Hippocampal formation (tissue), 2 donors: ENCODE results near the gene NDUFS6.

Experiments
- DNase-seq, 2 donors: peaks; one replicate each; lab custom pipeline; 2025; lab: John Stamatoyannopoulos, UW

NDUFS6 gene

DNA sequence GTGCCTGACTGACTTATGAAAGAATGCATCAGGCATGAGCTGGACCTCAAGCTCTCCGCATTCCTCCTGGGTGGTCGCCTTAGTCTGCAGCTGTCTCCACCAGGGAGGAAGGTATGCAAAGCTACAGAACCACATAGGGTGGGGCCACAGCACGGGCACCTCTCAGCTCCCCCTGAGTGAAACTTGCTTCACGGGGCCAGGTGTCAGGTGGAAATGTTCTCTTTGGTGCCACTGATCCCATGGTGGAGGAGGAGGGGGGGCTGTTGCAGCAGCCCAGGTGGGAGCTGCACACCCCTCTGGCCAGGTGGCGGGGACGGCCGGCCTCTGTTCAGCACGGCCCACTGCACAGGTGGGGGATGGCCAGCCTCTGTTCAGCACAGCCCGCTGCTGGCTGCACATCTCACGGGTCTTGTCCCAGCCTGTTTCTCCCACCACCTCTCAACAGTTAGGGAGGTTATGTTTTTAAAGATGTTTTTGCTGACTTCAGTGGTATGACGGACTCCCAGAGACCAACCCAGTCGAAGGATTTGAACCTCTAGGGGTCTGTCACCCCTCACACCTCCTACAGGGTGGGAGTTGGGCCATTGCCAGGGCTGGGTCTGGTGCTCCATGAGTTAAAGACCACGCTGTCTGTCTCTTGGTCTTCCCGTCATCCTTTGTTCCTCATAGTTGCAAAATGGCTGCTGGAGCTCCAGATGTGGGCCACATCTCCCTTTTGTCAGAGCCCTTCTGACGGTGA lies 35.9 kb upstream of the NDUFS6 start:
- no peak for DNase-seq

DNA sequence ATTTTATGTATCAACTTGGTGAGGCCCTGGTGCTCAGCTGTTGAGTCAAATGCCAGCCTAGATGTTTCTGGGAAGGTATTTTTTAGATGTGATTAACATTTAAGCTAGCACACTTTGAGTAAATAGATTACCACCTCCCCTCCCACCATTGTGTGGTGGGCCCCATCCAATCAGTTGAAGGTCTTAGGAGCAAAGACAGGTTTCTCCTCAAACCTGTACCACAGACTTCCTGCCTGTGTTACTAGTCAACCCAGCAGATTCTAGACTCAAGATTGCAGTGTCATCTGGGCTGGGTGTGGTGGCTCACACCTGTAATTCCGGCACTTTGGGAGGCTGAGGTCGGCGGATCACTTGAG lies 35.3 kb upstream of the NDUFS6 start:
- DNase-seq: no peak

DNA sequence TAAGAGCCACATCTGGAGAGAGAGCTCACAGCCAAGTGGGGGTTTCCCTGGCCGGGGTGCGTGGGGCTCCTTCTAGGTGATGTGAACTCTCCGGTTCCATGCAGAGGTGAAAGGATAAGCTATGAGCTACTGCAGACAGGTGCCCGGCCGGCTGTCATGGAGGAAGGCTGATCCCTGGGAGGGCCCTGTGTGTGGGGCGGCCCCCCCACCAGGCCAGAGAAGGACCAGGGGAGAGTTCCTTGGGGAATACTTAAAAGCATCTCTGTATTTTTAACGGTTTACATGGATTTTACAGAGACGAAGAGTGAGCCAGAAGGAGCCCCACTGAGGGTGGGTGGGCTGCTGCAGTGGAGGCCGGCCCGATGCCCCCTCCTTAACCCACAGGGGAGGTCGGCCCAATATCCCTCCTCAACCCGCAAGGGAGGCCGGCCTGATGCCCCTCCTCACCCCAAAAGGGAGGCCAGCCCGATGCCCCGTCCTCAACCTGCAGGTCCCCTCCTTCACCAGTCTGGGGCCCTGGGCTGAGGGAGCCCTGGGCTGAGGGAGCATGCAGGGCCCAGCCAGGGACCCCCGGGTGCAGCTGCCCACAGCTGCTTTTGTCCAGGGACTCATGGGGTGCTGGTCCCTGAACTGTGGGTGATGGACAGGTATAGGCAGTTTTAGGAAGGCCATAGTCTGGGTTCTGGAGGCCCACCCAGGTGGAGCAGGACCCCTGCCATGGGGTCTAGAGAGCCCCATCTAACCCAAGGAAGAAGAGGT lies 33.5 kb upstream of the NDUFS6 start:
- DNase-seq: no peak

DNA sequence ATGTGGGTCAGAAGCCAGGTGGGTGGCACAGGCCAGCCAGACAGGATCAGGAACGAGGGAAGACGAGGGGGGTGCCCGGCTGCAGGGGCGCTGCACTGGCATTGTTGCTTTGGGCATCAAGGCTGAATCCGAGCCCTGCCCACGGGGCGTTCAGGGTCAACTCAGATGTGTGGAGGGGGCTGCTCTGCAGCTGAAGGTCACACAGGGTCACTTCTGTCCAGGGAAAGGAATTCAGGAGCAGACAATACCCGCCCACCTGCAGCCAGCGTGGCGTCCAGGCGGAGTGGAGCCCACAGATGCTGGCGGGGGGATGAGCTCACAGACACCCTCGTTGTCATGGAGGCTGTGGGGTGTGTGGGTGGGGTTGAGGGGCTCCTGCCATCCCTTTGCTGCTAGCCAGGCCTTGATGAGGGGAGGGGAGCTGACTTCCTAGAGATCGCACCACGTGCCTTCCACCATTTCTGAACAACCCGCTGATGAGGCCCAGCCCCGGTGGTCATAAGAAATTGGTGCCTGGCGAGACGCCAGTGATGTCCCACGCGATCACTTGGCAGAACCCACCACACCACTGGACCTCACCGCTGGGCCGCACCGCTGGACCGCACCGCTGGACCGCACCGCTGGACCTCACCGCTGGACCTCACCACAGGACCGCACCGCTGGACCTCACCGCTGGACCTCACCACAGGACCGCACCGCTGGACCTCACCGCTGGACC lies 32.8 kb upstream of the NDUFS6 start:
- DNase-seq: no peak

DNA sequence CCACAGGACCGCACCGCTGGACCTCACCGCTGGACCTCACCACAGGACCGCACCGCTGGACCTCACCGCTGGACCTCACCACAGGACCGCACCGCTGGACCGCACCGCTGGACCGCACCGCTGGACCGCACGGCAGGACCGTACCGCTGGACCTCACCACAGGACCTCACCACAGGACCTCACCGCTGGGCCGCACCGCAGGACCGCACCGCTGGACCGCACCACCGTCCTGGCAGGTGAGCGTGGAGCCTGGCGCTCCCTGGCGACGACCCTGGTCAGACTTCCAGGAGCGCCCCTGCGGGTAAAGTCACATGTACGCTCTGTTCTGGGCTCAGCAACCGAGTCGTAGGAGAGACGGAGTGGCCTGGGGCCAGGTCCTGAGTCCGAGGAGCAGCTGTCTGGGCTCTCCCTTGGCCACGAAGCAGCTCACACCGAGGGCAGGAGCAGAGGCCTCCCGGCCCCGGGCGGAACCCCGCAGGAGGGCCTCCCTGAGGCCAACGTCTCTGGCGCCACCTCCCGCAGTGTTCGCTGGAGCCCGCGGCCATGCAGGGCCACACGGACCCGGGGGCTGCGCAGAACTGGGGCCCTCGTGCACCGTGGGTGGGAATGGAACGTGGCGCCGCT lies 32.1 kb upstream of the NDUFS6 start:
- no peak for DNase-seq

DNA sequence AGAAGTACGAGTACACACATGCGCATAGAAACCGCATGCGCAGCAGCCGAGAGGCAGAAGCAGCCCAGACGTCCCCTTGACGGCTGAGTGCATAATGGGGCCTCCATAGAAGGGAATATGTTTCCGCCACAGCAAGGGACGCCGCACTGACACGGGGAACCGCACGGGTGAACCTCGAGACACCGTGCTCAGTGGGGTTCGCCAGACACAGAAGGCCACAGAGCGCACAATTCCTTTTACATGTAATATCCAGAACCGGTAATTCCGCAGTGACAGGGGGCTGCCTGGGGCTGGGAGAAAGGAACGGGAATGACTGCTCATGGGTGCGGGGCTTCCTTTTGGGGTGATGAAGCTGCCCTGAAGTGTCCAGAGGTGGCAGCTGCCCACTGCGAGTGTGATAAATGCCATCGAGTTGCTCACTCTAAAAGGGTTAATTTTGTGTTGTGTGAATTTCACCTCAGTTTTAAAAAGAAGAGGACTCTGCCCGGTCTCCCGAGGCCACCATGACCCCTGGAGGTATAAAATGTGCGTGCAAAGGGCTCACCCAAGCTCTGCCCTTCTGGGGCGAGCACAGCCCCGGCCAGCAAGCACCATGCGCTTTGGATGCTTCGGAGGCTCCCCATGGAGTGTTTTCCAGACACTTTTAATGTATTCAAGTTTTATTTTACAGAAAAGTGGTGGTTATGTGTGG lies 31.3 kb upstream of the NDUFS6 start:
- DNase-seq: no peak

DNA sequence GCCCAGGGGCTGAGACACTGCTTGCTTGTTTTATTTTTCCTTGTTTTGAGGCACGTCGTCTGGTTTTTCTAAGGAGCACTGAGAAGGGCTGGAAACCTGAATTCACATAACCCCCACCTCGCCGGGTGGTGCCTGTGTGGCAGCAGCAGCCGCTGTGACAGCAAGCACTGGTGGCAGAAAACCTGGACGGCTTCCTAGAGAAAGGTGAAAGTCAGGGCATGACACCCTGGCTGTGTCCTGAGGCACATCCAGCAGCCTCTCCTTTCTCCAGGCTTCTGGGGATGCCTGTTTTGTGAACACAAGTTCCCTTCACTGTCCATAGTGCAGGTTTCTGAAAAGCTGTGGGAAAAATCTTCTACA lies 30.8 kb upstream of the NDUFS6 start:
- no peak for DNase-seq

DNA sequence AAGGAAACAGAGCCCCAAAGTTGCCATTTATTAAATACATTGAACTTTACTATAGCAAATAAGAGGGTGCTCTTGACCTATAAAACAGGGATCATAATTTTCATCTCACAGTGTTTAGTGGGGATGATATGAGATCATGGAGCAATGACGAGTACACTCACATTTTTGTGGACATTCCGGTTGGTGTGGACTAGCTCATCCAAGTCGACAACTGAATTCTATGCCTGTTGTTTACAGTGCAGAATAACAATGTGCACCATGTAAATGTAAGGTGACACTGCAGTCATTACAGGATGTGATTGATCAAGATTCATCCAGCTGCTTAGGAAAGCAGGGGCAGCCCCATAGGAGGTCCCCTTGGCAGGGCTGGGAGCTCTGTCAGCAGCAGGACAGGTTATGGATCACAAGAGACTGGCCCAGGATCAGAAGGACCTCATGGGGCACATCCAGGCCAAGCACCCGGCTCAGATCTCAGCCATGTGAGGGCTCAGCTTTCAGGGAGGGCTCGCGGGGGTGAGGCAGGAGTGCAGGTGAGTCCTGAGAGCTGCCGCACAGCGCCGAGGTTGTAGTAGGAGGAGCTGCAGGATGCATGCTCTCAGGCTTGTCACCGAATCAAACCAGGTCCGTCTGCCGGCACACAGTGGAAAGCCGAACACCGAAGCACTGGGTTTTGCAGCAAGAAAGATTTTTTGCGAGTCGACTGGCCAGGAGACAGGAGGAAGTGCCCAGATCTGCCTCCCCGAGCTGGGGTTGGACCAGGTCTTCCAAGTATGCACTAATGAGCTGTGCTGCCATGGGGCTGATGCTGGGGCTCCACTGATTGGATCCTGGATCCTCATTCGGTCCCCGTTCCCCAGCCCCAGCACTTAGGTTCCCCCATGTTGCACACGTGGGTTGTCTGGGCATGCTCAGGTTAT lies 29.8 kb upstream of the NDUFS6 start:
- no peak for DNase-seq

DNA sequence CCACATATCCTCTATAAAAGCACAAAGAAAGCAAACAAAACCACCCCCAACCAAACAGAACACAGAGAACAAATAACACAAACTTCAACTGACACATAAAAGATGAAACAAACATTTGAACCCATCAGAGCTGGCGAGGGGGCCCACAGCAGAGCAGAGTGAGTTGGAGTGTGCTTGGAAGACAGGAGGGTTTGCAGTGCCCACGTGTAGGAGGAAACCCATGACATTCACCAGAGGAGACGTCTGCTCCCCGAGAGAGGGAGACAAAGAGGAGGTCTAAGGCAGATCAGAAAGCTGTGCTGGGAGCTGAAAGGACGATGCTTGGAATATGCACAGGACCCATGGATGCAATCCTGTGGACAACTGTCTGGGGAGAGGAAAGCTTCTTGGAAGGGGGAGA lies 28.6 kb upstream of the NDUFS6 start:
- DNase-seq: no peak

DNA sequence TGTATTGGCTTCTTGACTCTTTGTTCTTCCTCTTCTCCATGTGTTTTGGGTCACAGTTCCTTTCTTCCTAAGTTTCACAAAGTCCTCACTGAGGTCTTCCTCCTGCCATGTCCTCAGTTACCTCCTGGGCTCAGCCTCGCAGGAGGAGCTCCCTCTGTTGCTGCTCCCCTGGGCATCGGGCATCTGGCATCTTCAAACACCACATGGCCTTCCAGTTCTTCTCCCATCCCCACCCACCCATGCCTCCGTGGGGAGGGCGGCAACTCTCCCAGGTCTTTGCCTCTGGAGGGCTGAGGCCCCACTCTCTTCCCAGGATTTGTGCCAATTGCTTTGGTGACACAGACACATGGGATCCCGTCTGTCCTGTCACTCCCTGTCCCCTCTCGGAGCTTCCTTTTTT lies 24.4 kb upstream of the NDUFS6 start:
- no peak for DNase-seq

DNA sequence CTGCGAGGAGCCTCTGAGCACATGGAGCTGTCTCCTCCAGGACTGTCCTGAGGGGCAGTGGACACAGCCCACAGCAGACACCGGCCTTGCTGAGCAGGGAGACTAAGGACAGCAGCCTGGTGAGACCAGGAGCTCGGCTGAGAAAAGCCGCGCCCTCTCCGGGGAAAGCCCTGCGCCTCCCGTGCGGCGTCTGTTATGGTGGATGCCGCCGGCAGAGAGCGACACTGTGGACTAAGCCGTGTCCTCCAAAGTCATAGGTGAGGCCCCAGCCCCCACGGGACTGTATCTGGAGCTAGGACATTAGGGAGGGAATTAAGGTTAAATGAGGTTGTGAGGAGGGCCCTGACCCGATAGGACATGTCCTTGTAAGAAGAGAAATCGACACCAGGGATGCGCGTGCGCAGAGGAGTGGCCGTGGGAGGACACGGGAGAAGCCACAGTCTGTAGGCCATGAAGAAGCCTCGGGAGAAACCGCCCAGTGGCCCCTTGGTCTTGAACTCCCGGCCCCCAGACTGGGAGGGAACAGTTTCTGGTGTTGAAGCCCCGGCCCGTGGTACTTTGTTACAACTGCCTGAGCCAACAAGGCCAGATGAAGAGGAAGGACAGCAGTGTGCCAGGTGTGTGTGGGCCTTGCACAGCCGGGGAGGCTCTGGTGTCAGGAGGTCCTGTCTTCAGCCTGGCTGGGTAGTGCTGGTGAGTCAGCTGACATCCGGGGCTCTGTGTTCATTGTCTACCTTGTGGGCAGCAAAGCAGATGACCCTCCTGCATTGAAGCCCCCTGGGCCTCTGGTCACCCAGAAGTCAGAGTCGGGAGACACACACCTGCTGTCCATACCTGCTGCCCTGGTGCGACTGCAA lies 23.7 kb upstream of the NDUFS6 start:
- DNase-seq: no peak

DNA sequence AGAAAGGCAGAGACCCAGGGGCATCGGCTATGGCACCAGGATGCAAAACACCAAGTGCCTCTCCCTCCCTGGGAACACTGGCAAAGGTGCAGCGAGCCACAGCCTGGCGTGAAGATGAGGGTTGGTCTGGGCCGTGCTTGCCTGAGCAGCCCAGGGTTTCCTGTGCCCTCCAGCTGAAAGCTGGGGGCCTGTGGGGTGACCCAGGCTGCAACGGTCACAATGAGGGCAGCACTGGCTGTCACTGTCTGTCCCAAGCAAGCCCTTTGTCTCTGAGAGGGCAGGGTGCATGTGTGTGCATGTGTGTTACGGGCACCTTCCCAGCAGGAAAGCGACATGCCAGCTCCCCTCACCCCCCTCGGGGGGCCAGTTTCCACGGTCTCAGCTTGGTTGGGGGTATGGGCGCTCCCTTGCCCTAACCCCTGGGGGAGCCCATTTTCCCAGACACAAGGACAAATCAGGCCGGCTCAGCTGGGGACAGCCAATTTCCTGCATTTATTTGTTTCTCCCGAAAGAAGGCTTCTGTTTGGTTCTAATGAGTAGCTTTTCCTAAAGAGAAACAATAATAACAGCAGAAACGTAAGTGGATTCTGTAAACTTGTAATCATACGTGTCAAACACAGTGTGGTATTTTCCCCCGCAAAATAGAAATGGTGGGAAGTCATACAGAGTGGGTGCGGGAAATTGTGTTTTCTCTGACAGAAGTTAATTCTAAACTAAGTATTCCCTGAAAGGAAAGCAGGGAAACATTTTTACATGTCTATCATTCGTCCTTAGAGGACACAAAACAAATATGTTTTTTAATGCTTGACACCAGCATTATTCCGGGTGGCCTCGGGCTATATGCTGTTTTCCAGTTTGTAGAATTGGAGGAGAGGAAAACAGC lies 22.8 kb upstream of the NDUFS6 start:
- DNase-seq: no peak

DNA sequence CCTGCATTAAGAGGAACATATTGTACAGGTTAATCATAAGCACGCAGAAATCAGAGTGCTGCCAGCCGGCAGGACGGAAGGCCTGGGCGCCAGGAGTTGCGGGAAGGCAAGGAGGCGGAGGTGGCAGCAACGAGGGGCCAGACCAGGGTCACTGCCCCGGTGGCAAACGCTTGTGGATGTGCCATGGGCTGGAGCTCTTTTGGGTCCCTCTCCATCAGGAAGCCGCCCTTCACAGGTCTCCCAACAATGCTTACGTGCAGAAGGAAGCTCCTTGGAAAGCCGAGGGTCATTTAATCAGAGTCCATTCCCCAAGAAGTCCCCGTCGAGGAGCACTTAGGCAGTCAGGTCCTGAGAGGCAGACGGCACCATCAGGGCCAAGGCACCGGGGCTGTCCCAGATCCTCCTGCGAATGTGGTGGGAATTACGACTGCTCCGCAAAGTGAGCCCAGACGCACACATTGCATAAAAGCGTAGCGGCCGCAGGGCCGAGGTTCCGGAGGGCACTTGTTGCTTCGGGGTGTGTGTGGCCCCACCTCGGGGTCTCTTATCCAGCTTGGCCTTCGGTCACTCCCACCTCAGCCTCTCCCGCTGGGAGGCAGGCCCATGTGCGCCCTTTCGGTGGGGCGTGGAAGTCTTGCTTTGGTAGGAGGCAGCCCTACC lies 22.1 kb upstream of the NDUFS6 start:
- no peak for DNase-seq

DNA sequence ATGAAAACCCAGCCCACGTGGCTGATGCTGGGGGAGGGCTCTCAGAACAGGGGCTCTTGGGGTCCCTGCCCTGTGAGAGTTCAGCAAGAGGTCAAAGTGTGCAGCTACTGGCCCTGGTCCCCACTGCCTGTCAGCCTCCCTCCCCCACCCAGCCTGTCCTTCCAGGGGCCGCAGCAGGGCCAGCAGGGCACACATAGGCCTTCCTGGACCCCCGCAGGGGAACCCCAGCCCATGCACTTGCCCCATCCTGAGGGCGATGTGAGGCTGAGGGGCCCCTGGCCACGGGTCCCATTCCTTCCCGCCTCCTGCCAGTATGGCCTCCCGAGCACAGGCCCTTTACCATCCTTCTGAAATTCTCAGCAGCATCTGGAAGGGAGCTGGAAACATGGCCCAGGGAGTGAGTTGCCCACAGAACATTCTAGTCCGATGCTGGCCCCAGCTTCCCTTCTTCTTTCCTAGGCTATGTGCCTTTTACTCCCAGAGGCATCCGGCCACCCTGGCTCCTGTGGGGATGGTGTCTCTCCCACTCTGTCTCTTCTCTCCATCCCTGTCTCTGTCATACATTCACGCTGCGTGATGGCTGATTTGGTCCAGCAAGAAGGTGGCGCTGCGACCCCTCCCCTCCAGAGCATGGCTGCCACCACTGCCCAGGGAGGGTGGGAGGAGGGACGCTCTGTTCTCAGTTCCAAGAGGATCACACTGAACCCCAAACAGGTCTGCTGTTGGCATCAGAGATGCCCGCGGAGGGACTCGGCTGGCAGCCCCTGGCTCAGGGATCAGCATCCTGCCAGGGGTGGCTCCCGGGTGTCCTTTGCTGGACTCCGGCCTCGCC lies 21.2 kb upstream of the NDUFS6 start:
- DNase-seq: no peak

DNA sequence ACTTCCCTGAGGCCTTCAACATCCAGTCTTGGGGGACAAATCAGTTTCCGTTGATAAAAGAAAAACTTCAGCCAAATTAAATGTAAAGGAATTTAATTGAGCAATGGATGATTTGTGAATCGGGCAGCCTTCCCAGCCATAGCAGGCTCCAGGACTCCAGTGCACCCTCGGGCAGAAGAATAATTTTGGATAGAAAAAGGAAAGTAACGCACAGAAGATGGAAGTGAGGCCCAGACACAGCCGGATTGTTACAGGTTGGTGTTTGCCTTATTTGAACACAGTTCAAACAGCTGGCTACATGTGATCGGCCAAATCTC lies 20.6 kb upstream of the NDUFS6 start:
- no peak for DNase-seq

DNA sequence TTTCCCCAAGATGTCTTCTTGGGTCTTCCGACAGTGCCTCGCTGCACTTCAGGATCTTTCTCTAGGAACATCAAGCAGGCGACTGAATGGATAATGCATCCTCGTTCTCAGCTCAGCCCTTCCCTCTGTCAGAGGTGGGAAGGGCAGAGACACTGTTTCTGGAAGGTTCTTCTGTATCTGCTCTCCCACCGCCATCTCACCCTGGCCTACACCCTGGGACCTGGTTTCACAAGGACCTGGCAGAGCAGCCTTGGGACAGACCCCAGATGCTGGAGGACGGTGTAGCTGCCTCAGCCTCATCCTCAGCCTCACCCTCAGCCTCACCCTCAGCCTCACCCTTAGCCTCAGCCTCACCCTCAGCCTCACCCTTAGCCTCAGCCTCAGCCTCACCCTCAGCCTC lies 20.1 kb upstream of the NDUFS6 start:
- no peak for DNase-seq

DNA sequence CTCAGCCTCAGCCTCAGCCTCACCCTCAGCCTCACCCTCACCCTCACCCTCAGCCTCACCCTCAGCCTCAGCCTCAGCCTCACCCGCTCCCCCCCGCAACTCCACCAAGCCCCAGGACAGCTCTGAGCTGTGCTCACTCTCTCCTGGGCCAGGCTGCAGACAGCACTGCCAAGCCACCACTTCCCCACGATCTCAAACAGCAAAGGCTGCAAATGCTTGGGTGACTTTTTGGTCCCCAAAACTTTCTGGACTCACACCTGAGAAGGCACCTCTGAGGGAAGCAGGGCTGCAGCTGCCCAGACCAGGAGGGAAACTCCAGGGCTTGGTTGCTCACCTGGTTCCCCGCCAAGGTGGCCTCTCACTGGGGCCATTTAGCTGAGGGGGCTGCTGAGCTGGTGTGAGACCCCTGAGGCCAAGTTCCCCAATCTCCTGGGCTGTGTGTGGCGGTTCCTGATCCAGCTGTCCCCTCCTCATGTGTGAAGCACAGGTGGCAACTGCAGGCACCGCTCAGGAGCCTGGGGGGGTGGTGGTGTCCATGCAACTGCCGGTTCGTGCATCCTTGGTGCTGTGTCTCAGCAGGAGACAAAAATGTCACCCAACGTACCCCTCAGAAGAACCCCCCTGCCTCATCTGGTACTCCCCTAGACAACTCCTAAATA lies 19.4 kb upstream of the NDUFS6 start:
- no peak for DNase-seq
